HuH-7 (cell line): ENCODE results near the gene C11orf86.
"Not testable (repeated sequence)": the region's sequence is repeated elsewhere in the genome, so short reads cannot be mapped to it uniquely, and the experiment has no call there.

Experiments
- DNase-seq: peaks from one replicate; pipeline ENCODE4 v3.0.0; 2011; ENCODE audit warnings: low spot score

C11orf86 gene

DNA sequence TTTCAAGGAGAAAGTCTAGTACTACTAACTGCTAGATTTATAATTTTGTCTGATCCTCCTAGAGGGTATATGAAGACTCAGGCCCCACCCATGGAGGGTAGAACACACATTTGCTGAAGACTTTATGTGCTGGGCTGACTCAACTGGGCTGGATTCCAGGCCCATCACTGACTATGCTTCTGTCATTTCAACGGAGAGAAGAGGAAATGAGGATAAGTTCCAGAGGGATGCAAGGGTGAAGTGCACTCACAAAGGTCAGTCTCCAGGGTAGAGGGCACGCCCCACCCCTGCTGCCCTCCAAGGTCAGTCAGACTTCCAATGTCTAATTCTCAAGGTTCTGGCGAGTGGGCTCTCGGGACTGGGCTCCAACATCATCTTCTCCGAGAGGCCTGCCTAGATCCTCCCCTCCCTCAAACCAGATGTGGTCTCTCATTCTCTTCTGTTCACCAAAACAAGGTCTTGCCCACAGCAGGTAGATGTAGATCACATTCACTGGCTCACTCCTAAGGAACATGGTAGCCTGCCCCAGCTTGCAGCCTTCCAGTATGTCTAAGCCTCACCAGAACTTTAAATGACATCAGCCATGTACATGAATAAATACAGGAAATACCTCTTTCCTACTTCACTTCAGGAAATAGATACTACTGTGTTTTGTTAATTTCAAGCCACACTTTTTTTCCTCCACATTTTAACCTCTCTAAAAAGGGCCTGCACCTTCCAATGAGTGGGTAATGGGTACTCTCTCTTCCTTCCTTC is 7.3 kb upstream of the C11orf86 start:
- DNase-seq, result peak; percentile 48

DNA sequence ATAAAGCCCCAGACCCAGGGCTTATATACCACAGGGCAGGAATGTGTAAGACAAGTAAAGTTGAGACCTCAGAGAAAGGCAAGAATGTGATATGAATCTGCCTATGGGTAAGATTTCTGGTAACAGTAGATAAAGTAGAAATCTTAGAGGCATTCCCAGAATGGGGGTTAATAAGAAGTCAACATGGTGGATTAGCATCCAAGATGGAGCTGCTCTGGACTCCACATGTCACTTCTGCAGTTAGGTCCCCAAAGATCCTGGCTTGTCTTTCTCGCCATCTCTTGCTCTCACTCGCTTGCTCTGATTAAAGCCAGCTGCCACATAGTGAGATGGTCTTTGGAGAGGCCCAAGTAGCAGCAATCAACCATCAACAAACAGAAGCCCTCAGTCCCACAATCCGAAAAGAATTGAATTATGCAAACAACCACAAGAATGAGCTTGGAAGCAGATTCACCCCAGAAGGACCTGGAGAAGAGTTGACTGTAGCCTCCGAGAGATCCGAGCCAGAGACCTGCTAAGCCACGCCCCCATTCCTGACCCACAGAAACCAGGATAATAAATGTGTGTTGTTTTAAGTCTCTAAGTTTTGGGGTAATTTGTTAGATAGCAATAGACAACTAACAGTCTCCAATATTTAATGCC is 5.4 kb upstream of the C11orf86 start:
- no peak for DNase-seq

DNA sequence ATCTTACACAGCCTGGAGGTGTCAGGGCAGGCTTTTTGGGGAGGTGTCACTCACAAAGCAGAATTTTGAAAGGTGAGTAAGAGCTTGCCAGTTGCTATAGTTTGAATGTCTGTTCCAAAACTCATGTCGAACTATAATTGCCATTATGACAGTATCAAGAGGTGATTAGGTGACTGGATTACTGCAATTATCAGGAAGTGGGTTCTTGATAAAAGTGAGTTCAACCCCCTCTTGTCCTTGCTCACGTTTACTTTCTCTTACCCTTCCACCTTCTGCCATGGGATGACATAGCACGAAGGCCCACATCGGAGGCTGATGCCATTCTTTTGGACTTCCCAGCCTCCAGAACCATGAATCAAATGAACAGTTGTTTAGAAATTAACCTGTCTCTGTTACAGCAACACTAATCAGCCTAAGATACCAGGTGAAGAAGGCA is 4.7 kb upstream of the C11orf86 start:
- no peak for DNase-seq

DNA sequence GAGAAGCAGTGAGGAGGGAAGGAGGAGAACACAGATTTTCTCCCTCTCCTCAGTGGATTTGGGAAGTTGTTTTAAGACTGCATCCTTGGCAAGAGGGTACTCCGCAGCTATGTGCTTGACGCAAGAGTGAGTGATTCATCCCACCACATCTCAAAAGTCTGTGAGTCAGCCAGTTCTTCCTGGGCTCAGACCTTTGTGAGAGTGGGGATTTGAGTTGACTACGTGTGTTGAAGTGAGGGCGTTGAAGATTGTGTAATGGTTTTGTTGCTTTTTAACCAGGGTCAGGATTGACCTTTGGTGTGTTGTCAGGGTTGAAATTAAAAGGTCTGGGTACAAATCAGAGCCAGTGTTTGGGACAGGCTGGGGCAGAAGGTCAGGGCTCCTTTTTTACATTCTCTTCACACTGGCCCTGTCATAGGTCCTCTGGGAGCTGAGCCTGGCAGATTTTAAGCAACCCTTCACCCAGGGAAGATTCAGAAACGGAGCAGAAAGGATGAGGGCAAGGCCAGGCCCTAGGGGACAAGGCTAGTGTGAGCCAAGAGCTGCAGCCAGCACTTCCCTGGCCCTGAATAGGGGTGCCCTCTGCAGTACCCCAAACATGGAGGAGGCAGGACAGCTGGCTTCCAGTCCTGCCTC is 4.2 kb upstream of the C11orf86 start:
- DNase-seq, result peak; percentile 99

DNA sequence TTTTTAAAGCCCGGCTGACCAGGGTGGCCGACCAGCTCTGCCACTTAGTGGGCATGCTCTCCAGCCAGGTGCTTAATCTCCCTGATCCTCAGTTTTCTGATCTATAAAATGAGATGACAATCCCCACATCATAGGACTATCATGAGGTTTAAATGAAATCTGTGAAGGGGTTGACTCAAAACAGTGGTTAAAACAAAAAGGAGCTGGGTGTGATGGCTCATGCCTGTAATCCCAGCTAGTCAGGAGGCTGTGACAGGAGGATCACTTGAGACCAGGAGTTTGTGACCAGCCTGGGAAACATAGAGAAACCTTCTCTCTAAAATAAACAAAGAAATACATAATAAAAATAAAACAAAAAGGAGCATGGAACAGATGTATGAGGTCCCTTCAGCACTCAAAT is 3.6 kb upstream of the C11orf86 start:
- no peak for DNase-seq

DNA sequence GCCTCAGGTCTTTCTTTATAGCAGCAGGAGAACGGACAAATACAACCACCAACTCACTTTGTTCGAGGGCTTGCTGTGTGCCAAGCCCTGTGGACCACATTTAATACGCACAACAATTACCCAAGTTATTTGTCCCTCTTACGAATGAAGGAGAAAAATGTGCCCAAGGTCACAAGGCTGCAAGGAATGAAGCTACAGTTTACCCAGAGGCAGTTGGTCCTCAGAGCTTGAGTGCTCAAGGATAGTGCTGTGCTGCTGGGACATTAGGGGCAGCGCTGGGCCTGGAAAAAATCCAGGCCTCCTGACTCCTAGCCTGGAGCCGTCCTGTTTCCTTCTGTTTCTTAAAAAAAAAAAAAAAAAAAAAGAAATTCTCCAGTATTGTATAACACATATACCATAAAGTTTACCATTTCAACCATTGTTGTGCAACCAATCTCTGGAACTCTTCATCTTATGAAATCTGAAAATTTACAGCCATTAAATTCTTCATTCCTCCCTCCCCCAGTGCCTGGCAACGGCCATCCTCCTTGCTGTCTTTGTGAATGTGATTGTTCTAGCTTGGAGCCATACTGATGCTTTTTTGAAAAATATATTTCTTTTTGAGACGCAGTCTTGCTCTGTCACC is 1.0 kb upstream of the C11orf86 start:
- no peak for DNase-seq

DNA sequence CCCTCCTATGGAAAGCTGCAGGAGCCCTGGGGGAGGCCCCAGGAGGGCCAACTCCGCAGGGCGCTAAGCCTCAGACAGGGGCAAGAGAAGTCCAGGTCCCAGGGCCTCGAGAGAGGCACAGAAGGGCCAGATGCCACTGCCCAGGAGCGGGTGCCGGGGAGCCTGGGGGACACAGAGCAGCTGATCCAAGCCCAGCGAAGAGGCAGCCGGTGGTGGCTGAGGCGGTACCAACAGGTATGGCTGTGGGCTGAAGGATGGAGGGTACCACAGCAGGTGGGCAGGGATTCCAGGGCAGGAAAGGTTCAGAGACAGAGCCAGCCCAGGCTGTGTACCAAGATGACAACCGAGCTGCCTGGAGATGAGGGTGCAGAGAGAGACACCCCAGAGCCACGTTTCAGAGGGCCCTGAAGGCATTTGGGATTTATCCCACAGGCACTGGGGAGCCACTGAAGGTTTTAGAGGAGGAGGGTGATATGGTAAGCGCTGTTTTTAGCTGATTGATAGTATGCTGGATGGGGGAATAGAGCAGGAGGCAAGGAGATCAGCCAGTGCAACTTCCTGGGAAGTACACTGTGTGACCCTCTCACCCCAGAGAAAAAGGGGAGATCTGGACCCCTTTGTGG is 412 bp downstream of the C11orf86 start:
- no peak for DNase-seq

DNA sequence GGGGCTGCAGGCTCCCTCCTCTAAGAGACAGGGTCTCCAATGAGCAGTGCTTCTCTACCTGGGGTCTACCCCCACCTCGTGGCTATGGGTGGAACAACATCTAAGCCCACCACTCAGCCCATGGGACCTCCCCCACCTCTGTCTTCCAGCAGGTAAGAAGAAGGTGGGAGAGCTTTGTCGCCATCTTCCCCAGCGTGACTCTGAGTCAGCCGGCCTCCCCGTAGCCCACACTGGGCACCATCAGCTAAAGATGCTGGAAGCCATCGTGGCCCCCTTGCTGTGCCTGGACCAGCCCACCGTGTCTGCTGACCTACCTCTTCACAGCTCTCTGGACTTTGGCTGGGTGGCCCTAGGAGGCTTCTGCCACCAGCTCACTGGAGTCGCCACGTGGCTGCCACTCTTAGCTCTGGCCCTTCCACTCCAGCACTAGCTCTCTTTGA is 944 bp downstream of the C11orf86 start:
- DNase-seq, result peak; percentile 99

DNA sequence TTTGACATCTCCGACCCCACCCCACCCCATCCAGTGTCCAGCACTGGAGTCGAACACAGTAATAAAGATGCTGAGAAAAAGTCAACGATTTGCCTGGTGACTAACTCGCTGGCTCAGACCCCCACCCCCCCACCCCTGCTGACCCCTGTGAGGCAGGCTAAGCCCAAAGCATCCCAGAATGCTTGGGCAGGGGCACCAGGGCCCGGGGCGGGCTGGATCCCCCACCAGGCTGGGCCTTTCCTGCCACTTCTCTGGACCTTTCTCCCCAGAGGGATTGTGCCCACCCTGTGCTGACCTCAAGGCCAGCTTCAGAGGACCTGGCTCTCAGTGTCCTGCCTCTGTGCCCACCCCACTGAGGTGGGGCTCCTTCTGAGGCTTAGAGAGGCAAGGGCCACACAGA is 1.8 kb downstream of the C11orf86 start:
- no peak for DNase-seq

DNA sequence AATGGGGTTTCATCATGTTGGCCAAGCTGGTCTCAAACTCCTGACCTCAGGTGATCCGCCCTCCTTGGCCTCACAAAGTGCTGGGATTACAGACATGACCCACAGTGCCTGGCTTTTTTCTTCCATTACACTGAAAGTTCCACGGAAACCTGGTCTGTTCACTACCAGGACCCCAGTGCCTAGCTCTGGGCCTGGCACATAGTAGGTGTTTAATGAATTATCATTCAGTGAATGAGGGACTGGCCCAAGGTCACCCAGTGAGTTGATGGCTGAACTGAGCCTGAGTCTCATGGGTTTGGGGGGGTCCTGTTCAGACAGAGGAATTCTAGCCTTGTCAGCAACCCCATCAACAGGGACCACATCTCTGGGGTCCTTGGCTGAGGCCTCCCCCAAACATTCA is 3.1 kb downstream of the C11orf86 start:
- no peak for DNase-seq

DNA sequence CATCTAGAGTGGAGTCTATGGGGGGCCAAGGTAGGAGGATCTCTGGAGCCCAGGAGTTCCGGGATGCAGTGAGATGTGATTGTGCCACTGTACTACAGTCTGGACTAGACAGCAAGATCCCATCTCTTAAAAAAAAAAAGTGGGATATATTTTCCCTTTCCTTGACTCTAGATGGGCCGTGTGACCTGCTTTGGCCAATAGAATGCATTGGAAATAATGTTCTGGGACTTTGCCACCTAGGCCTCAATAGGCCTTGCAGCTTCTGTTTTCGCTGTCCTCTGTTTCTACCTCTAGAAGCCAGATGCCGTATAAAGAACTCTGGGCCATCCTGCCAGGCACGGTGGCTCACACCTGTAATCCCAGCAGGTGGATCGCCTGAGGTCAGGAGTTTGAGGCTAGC is 3.6 kb downstream of the C11orf86 start:
- DNase-seq, result no peak

DNA sequence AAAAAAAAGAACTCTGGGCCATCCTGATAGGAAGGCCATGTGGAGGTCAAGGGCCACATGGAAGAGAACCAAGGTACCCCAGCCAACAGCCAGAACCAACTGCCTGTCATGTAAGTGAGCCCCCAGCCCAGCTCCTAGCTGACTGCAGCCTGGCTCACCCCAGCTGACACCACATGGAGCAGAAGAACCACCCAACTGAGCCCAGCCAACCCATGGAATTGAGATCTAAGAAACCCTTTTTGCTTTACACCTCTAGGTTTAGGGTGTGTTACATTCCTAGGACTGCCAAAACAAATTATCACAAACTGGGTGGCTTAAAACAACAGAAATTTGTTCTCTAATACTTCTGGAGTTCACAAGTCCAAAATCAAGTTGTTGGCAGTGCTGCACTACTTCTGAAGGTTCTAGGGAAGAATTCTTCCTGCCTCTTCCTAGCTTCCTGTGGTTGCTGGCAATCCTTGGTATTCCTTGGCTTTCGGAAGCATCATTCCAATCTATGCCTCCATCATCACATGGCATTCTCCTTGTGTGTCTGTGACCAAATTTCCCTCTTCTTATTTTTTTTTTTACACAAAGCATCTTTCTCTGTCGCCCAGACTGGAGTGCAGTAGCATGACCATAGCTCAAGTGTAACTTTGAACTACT is 4.4 kb downstream of the C11orf86 start:
- DNase-seq, result no peak

DNA sequence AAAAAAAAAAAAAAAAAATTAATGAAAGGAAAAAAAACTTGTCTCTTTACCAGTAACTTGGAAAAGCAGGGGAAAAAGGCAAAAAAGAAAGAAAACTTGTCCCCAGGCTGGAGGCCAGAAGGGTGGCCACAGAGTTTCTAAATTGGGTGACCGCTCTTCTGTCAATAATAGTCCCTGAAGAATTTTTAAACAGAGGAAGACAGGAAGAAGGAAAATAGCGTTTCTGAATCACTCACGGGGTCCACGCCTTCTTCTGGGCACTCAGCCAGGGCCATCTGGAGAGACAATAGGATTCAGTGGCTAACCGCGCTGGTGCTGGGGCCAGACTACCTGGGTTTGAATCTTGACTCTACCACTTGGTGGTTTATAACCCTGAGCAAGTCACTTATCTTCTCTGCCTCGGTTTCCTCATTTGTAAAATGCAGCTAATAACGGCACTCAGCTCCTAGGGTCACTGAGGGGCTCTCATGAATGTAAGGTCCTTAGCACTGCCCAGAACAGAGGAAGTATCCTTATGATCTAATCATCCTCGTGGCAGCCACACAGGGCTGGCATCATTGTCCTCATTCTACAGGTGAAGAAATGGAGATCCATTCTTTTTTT is 7.0 kb downstream of the C11orf86 start:
- peak; percentile 71 for DNase-seq

DNA sequence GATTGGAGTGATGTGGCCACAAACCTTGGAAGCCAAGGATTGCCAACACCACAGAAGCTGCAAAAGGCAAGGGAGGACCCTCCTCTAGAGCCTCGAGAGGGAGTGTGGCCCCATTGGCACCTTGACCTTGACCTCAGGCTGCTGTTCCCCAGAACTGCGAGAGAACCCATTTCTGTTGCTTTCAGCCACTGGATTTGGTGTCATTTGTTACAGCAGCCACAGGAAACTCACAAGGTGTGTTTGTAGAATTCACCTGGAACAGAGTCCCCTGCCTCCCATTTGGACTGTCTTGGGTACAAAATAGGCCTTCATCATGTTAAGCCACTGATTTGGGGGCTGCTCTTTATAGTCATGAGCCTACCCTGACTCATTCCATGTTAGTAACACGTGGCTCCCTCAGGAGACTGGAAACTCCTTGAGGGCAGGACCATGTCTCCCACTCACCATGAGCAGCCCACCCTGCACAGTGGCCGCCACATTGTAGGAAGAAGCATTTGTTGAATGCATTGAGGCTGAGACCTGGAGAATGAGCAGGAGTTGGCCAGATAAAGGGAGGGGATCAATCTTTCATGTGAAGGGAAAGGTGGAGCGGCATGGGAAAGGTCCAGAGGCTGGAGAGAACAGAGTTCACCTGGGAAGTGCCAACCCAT is 8.3 kb downstream of the C11orf86 start:
- peak; percentile 38 for DNase-seq

DNA sequence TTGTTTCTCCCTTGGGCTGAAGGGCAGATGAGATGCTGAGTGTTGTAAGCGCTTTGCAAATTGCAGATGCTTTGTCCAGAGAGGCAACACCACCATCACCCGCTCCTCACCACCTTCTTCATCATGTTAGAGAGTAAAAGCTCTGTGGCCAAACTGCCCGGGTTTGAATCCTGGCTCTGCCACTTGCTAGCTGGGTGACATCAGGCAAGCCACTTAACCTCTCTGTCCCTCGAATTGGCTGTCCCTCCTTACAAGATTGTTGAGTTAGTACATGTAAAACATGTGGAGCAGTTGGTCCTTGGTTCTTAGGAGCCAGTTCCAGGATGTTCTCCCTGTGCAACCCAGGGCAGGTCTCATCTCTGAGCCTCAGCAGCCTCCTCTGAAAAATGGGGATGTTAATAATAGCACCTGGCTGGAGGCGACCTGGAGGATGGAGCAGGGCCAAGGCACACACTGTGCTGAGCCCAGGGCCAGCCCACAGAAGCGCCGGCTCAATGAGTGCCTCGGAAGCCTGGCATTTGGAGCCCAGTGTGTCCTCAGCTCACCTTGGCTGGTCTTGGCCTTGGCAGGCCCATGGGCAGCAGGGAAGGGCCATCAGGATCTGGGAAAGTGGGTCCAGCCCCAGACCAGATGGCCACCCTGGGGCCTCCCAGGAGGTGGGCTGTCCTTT is 10.5 kb downstream of the C11orf86 start:
- DNase-seq, result peak; percentile 45

DNA sequence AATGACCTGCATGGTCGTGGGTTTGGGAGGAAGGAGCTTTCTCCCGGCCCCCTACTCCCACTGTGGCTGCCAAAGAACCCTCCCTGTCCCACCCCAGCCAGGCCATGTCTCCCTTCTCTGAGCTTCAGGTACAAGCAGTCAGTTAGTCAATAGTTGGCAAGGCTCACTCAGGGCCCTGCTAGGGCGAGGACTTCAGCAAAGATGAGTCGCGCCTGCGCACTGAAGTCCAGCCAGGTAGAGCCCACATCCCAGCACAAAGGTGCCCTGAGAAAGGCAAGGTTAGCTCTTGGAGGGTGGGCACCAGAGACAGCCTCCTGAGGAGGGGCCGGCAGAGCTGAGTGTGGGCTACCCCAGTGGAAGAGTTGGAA is 11.1 kb downstream of the C11orf86 start:
- DNase-seq, result no peak

DNA sequence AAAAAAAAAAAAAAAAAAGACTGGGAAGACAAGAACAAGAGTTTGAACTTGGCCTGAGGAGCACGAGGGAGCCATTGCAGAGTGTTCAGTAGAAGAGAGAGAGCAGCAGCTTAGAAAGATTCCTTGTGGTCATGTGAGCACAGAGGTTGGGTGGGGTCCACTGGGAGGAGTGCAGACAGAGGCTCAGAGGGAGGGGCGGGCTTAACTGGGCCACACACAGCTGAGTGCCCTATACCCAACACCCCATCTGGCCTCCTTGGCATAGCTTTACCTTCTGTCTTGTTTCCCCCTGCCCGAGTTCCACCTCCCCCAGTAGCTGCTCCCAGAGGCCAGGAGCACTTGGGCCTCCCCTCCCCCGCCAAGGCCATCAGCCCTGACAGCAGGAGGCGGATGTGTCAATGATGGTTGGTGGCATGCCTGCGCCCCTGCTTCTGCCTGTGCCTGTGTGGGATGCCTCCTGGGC is 12.1 kb downstream of the C11orf86 start:
- peak; percentile 76 for DNase-seq

DNA sequence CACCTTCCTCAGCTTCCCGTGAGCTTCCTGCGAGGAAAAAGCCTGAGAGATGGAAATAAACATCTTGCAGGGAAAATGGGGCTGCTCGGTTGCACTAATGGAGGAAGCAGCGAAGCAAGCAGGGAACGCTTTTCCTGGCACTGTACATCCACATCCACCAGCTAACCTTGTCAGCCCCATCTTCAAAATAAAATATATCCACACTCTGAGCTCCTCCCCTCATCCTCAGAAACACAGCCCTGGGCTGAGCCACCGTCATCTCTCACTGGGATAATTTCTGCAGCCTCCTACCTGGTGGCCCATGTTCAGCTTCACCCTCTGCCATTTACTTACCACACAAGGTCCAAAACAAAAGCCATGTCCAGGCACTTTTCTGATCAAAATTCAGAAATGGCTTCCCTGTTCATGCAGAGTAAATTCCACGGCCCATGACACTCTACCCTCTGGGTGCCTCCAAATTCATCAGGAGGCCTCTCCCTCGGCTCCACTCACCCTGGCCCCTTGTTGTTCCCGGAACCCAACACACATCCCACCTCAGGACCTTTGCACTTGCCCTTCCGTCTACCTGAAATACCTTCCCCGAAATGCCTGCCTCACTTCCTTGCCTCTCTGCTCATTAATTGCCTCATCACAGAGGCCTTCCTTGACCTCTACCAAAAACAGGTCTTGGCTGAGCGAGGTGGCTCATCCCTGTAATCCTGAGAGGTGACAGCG is 13.0 kb downstream of the C11orf86 start:
- DNase-seq, result peak; percentile 52

DNA sequence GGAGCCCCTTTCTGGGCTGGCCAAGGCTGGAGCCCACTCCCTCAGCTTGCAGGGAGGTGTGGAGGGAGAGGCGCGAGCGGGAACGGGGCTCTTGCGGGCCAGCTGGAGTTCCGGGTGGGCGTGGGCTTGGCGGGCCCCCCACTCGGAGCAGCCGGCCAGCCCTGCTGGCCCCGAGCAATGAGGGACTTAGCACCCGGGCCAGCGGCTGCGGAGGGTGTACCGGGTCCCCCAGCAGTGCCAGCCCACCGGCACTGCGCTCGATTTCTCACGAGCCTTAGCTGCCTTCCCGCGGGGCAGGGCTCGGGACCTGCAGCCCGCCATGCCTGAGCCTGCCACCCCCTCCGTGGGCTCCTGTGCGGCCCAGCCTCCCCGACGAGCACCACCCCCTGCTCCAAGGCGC is 13.6 kb downstream of the C11orf86 start:
- not testable (repeated sequence) for DNase-seq

DNA sequence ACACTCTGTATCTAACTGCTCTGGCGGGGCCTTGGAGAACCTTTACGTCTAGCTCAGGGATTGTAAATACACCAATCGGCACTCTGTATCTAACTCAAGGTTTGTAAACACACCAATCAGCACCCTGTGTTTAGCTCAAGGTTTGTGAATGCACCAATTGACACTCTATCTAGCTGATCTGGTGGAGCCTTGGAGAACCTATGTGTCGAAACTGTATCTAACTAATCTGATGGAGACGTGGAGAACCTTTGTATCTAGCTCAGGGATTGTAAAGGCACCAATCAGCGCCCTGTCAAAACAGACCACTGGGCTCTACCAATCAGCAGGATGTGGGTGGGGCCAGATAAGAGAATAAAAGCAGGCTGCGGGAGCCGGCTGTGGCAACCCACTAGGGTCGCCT is 14.3 kb downstream of the C11orf86 start:
- not testable (repeated sequence) for DNase-seq
